Activated T-cell treated with anti-CD3 and anti-CD28 coated beads for 48 hours (primary cell): Measurements from ENCODE around the gene TMEM234.
A peak's percentile ranks its signal among the peaks of the same experiment; 100 is the strongest.
"Not testable (repeated sequence)": the region's sequence is repeated elsewhere in the genome, so short reads cannot be mapped to it uniquely, and the experiment has no call there.

Experiments
- DNase-seq: peaks from one replicate; pipeline ENCODE4 v3.0.0-alpha.2; 2020; ENCODE audit warnings: low read depth

TMEM234 gene

GRCh38 chr1:32221980-32222755 lies at the start of gene TMEM234, which contains the start of gene EIF3I:
Gene TMEM234 (minus strand): TSS chr1:32222353. CDS start chr1:32222322, 31 bp downstream.
Gene EIF3I (plus strand): TSS chr1:32222407. CDS start chr1:32222442, 35 bp downstream.
- DNase-seq: peak; percentile 83

DNA sequence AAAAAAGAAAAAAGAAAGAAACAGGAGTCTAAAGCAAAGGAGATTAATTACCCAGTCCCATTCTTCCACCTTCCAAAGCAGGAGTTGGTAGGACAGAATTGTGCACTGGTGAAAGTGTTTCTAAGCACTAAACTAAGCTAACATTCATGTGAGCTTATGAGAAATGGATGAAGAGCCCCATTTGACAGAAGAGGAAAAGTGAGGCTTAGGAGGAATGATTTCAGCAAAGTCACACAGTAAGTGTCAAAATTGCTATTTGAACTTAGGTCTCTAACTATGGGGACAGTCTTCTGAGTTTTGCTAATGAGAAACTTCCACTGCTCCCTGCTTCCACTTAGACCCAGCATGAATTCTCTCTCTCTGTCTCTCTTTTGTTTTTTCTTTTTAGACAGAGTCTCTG lies 47.6 kb upstream of the TMEM234 start:
- no peak for DNase-seq

DNA sequence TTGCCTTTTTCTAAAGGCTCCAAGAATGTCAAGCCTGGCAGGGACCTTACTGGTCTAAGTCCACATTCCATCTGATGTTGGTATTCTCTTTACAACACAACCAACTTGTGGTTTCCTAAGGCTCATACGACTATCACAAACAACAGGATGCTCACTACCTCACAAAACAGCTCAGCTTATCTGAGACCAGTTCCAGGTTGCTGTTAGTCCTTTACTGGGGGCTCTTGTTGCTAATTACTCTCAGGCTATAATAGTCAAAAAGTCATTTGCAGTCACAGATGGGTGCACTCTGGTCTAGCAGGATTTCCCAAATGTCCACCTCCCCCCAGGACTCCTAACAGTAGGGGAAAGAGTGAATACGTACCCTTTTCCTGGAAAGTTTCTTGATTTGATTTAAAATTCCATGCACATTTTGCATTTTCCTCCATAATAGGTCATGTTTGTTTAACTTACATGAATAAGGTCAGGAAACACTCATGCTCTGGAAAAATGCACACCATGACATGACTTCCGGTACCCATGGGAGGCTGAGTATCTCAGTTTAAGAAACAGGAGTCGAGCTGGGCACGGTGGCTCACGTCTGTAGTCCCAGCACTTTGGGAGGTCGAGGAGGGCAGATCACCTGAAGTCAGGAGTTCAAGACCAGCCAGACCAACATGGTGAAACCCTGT lies 44.9 kb upstream of the TMEM234 start:
- no peak for DNase-seq

GRCh38 chr1:32265846-32266245 lies 43.7 kb upstream of the TMEM234 start:
- DNase-seq: no peak

DNA sequence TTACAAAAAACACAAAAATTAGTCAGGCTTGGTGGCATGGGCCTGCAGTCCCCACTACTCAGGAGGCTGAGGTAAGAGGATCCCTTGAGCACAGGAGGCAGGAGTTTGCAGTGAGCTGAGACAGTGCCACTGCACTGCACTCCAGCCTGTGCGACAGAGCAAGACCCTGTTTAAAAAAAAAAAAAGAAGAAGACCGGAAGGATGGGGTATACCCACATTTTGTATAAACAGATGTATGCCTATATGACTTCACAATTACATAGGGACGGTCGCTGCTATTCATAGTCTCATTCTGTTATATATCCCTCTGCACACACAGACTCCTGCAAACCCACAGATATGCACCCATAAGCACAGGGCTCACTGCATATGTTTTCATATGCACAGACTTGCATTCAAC lies 41.6 kb upstream of the TMEM234 start:
- DNase-seq: no peak

GRCh38 chr1:32263236-32263593 lies 41.1 kb upstream of the TMEM234 start:
- DNase-seq: not testable (repeated sequence)

- DNase-seq: no peak
Observed at GRCh38 chr1:32257227-32257508, 35.0 kb upstream of the TMEM234 start.

- no peak for DNase-seq
Observed at GRCh38 chr1:32256473-32257226, 34.5 kb upstream of the TMEM234 start.

GRCh38 chr1:32255072-32256071 lies 33.2 kb upstream of the TMEM234 start:
- no peak for DNase-seq

GRCh38 chr1:32250893-32251716 lies 29.0 kb upstream of the TMEM234 start, which contains the start of gene LCK:
Gene LCK (plus strand): TSS chr1:32251265. CDS start chr1:32274330, 23,065 bp downstream.
- DNase-seq: peak; percentile 76

DNA sequence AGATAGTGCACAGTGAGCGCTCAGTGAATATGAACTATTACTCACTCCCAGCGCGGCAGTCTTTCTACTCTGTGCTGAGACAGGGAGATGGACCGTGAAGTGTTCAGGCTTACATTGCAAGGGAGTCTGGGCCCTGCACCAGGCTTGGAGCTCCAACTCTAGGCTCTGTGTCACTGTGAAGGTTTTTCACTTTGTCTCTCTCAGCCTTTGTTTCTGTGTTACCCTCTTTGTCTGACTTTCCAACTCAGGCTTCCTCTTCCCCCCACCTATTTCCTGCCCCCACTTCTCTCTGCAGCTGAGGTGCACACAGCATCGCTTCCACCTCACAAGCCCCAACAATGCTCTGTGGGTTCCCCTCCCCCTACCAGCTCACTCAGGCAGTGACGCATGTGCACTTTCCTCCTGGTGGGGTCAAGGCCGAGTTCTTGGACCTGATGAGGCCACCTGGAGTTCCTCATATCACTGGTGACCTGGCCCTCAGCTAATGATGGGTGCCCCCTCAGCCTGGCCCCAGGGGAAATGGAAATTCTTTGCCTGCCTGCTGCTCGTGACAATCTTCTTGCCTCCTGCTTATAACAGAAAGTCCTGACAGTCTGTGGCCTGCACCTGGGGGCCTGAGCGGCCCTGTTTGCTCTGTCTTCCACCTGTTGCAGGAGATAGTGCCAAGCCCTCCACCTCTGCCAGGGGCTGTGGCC lies 27.8 kb upstream of the TMEM234 start:
- DNase-seq: peak; percentile 69

DNA sequence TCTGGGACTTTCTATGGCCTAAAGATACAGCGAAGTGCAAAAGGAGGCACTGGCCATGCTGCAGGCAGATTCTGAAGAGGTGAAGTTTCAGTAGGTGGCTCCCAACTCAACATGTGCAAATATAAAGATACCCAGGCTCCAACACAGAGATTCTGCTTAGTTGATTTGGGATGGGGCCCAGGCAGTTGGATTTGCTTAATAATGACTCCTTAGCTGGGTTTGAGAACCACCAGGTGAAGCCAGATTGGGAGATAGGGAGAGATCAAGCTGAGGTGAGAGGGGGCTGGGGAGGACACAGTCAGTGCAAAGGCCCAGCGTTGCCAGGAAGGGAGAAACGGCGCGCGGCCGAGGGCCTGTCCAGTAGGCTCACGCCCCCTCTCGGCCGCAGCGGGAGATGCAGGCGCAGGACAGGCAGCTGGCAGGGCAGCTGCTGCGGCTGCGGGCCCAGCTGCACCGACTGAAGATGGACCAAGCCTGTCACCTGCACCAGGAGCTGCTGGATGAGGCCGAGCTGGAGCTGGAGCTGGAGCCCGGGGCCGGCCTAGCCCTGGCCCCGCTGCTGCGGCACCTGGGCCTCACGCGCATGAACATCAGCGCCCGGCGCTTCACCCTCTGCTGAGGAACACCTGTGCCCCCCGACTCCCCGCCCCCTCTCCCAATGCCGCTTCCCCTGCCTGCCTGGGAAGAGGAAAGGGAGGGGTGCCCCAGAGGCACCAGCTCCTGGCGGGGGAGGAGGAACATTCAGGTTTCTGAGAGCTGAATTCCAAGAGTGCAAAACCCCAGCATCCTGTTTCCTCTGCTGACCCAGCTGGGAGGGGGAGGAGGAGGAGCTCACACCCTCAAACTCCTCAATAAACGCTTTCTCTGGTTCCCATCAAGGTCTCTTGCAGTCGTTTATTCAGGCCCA lies 26.1 kb upstream of the TMEM234 start:
- peak; percentile 81 for DNase-seq

DNA sequence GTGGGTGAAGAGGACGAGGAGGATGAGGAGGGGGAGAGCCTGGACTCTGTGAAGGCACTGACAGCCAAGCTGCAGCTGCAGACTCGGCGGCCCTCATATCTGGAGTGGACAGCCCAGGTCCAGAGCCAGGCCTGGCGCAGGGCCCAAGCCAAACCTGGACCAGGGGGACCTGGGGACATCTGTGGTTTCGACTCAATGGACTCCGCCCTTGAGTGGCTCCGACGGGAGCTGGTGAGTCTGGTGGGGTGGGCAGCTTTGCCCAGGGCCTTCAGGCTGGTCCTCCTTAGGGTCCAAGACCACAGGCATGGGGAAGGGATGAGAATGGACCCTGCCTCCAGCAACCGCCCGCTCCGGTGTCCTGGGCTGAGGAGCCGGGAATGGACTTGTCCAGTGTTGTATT lies 25.3 kb upstream of the TMEM234 start:
- DNase-seq: no peak

DNA sequence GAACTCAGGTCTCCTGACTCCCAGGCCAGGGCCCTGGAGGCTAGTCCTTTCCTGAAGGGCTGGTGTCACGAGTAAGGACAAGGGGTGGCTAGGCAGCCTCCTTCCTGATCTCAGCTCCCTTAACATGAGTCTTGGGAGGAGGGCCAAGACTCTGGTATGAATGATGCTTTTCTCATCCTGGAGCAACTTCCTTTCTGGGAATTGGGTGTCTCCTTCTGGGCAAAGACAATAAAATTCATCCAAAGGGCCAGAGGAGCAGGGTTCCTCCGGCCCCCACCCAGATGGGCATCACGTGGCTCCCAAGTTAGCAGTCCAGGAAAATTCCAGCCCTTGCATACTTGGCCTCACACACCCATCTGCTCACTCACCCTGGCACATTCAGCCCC lies 24.7 kb upstream of the TMEM234 start, which contains the start of gene FAM167B:
Gene FAM167B, plus strand, starts transcription at position 335 of the 386 bp plus-strand sequence. CDS start 200 bp downstream, outside the sequence.
- DNase-seq: no peak

- no peak for DNase-seq
Observed at GRCh38 chr1:32242341-32242851, 20.2 kb upstream of the TMEM234 start.

- no peak for DNase-seq
Observed at GRCh38 chr1:32241001-32241763, 19.0 kb upstream of the TMEM234 start.

GRCh38 chr1:32240140-32240951 lies 18.2 kb upstream of the TMEM234 start:
- DNase-seq: no peak
